Measurements from ENCODE around the gene PTPRB.
A peak's percentile ranks its signal among the peaks of the same experiment; 100 is the strongest.

The PTPRB gene

DNA sequence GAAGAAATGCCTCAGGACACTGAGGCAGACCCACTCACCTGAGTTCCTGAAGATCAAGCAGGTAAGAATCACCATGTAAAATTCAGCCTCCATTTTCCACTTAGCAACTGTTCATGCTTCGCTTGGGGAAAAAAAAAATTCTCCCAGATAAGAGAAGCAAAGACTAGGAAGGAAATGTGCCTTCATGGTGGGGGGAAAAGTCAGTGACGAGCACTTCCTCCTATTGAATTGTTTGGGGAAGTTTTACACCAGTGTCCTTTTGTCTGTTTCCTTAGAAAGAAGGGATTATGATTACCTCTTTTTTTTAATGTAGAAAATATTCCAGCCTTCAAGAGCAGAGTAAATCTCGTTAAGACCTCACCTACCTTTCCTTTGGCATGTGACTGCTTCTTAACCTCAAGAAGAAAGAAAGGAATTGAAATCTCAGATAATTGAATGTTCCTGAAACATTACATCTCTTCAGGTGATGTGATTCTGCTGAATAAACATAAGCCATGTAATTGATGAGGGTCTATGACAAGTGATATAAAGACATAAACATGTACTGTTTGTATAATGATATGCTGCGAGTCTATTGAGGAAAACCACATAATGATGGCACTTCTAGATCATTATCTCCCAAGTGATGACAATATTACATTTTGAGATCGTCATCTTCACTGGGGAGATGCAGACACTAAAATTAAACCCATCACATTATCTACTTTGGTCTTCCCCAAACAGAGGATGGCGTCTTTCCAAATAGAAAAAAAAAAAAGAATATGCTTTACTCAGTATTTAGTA, at the start of gene PTPRB:
PTPRB (minus strand) TSS at position 127 of the 783 bp plus-strand sequence; CDS start at position 93, 34 bp downstream.
- peak; percentile 41 for DNase-seq

DNA sequence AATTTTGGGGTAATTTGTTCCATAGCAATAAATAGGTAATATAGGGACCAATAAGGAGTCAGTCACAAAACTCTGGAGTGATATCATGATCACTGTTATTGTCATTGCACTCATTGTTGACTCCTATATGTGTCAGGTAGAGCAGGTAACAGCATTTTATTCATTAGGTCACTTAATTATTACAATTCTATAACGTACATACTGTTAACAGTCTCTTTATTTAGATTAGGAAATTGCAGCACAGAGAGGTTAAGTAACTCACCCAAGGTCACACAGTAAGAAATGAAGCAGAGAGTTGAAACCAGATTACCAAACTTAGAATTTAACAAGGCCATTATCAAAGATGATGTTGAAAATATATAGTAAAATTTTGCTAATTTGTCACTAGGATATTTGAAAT, 49.7 kb upstream of the PTPRB start:
- no peak for DNase-seq

DNA sequence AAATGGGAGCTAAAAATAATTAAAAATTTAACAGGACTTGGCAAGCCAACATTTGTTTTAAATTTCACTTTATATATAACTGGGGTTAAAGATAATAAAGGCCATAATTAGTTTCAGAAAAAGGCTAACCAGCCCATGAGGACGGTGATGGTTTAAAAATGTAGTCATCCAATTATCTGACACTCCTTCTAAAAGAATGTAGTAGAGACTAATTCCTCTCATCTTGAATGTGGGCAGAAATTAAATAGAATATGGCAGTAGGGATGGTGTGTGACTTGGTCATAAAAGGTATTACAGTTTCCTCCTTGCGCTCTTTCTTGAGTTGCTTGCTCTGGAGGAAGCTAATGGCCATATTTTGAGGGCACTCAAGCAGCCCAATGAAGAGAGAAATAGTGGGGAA, 49.1 kb upstream of the PTPRB start:
- no peak for DNase-seq

DNA sequence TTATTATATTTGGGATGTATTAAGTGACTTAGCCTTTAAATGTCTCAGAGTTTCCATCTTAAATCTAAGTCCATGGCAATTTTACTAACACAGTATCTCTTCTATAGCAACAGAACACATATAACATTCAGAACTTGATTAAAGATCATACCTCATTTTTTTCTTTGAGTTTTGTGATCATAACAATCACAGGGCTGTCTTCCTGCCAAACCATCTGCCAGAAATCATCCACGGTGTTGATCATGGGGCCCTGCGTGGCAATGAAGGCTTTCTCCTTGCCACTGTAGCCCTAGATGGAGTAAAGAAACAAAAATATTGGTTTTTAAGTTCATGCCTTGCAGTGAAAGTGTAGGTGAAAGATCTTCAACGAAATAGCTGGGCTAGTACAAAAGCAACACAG, 46.7 kb upstream of the PTPRB start:
- no peak for DNase-seq

DNA sequence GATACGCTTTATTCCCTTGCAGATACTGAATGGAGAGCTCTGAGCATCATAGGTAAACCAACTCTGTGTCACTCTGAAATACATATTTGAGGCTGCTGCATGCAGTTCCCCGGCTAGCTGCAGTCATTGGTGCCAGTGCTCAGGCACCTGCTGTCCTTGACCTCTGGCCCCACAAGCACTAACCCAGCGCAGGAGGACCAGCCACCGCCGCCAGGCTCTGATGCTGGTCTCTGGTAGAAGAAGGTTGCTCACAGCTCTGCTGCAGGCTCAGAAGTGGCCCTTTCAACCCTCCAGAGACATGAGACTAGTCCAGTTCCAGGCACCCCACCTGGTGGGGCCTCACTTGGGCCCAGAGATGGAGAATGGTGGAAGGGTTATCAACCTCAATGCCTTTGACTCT, 34.5 kb upstream of the PTPRB start:
- peak; percentile 29 for DNase-seq

DNA sequence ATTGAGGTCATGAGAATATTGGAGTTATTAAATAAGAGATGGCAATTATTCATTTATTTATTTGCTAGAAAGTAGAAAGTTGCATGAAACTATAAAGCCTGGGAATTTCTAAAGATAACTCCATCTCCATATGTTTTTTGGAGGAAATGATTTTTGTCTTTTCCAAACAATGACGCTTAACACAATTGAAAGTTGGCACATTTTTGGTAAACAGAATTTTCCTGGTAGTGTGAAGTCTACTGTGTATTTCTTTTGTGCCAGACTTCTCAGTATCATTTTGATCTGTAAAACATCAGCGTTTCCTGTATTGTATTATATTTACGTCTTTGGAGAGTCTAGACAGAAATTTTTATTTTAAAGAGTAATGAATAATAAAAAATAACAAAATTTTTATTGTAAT, 33.7 kb upstream of the PTPRB start:
- no peak for DNase-seq

DNA sequence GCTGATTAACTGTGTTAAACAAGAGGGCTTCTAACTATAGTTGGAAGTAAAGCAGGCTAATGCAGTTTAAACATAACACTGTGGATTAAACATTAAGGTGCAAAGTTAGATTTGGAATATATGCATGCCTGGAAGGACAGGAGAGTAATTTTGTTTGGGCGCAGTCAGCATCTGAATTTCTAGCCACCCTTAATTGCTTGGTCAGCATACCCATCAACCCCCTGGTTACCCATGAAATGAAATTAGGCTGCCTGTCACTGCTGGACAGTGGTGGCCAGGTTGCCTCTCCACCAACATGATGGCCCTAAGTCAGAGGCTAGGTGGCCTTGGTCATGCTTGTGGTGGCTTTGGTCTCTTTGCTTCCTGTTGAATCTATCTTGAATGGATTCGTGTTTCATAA, 30.0 kb upstream of the PTPRB start:
- no peak for DNase-seq

DNA sequence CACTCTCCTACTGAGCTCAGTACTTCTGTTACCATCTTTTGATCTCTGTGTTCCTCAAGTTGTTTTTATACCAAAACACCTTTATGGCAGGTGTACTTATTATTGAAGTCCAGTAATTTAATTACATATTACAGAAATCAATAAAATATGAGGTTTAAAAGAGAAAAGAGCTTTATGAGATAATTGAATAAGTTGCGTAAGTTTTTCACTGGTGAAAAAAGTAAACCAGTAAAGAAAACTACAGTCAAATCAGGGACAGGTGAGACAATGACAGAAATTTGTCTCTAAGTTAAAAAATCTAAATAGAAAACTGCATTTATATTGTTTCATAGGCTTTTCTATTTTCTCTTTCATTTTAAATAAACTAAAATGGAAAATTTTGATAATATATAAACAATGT, 29.1 kb upstream of the PTPRB start:
- no peak for DNase-seq

DNA sequence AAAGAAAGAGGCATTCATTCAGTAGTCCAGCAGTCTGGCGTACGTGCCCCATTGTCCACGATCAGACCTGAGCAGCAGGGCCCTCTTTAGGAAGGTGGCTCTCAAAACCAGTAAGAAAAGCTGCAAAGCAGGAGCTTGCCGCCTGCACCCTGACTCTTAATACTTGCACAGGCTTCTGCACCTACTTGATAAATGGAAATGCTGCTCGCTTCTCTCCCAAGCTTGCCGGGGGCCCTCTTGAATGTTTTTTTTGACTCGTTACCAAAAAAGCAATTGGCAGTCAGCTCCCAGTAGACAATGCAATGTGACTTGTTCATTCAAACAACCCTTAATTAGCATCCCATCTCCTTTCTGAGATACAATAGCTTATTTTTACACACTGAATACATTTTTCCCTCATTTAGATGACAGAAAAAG, 27.2 kb upstream of the PTPRB start:
- peak; percentile 64 for DNase-seq

DNA sequence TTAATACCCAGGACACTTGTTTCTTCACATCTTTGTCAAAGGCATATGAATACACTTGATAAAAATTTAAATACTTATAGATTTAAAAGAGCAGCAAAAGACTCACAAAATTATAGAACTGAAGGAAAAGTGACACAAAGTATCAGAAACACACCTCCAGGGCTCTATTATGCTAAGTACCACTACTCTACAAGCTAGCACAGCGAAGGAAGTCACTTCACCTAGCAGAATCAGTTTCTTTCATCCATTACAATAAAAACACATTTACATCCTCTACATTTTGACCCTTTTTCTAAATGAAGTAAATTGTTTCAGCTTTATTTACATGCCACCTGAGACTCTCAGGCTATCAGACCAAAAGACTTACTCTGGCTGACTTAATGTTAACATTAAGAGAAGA, 26.6 kb upstream of the PTPRB start:
- peak; percentile 2 for DNase-seq

DNA sequence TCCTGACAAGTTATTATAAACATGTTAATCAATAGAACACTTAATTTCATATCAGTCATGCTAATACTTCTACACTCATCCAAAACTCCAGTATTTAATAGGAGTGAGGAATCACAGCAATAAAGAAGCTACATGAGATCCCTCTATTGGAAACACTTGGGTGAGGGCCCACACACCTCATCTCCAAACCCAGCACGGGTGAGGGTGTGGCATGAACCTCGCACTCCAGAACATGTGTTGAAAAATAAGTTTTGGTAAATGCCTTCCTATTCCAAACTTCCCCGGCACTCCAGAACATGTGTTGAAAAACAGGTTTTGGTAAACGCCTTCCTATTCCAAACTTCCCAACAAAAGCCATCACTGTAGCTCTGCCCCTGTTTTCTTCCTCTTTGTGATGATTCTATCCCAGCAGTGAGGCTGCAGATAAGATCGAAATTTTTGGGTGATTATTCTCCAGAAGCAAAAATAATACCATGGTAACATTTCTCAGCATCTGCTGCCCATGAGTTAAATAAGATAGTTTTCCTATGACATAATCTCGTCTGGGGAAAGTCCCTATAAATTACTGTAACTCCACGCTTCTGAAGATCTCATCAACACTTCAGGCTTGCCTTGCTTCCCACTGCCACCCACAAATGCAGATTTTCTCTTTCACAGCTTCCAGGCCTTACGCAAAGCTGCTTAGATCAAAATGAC, 24.4 kb upstream of the PTPRB start:
- DNase-seq = no peak

DNA sequence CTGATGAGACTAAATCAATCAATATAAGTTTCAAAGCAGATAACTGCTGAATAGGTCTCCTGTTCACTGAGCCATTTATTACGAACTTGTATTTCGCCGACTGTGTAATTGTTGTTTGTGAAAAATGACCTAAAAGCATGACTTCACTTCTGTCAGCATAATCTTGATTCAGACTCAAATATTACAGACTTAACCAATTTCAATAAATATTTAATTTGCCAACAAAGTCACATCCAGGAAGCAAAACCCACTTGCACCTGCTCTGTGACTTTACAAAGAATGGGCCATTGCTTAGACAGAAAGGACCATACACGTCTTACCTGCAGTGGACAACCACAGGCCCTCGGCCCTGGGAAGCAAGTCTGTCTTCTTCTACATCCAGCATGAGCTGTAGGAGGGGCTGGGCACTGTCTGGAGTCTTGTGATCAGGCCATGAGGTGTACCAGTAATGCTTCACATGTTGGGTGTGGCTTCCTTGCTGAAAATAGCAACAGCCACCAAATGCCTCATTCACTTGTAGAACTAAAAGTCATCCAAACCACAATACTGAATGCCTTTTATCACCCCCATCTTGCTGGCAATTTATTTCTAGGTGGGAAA, 23.5 kb upstream of the PTPRB start:
- DNase-seq = no peak

DNA sequence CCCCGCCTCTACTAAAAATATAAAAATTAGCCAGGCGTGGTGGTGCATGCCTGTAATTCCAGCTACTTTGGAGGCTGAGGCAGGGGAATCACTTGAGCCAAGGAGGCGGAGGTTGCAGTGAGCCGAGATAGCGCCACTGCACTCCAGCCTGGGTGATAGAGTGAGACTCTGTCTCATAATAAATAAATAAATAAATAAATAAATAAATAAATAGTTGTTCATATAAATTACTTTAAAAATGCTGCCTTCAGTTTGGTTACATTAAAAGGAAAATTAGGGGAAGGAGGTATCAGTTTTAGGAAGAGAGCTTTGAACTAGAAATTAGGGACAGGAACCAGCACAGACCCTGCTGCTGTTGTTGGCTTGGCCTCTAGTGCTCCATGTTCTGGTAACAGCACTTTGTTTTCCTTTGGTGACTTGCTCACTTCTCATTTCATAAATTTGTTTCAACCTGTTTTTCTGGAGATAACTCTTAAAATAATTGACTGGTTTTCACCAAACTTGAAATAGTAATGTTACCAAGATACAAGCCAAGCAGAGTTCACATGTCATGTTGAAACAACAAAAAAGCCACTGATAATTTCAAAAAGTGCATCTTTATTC, 22.9 kb upstream of the PTPRB start:
- DNase-seq = no peak

DNA sequence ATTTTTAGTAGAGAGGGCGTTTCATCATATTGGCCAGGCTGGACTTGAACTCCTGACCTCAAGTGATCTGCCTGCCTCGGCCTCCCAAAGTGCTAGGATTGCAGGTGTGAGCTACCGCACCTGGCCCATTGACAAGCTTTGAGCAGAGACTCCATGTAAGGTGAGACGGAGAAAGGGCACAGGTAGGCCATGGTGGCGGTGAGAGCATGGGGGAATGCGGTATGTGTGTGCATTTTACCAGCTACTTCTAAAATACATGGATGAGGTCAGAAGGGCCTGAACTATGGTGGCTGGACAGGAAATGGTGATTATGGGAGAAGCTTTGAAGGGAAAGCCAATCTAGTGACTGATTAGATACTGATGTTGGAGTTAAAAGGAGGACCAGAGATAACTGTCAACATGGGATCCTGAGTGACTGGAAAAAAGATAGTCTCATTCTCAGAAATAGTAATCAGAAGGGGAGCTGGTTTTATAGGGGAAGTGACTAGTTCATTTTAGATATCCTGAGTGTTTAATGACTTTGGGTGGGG, 21.9 kb upstream of the PTPRB start:
- DNase-seq = no peak

DNA sequence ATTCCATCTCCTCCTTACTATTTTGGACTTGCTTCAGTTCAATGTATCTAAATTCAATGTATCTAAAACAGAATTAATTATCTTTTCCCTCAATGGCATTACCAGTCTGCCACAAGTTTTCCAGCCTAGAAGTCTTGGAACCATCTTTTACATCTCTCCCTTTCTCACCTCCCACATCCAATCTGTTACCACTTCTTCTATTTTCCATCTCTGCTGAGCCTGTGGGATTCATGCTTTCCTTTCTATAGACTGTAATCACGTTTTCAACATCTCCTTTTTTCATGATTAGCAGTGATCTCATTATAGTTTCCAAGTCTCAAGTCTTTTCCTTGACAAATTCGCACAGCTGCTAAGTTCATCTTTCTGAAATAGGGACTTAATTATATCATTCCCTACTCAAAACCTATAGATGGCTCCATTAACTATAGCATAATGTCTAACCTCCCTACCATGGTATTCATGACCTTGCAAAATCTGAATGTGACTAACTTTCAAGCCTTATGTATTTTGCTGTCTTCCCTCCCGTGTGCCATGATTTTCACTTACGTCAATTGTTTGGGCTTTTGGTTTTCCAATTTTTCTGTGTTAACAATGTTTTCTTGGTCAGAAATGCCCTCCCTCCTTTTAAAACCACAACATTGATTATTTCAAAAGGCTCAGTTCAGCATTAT, 20.5 kb upstream of the PTPRB start:
- DNase-seq = no peak

DNA sequence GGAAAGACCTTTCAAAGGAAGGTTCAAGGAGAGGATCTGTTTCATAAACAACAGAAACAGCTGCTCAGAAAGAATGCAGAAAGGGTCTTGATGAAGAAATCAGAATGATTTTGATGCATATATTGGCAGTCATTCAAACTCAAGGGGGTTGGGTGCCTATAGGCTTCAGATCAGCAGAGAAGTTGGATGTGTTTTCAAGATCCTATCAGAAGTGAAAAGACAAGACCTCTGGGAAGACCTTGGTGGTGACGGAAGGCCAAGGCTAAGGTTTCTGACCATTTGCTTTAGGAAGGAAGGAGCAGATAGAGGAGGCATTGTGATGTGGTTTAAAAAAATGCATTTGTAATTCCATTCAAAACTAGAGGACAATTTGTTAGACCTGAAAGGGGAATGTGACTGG, 15.2 kb upstream of the PTPRB start:
- DNase-seq = no peak

DNA sequence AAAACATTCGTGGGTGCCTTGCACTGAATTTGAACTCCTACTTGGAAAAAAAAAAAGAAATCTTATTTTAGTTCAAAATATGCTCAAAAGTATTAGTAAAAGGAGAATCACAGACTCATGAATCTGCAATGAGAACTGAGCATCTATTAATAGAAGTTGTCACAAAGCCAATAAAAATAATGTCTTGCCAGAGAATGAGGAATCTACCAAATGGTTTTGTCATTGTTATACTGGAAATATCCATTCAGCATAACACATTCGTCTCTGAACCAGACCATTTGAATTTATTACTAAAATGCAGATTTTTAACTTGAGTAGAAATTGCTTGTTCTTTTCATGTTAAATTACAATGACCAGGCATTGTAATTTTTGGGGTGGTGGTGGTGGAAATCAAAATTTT, 11.6 kb upstream of the PTPRB start:
- no peak for DNase-seq

DNA sequence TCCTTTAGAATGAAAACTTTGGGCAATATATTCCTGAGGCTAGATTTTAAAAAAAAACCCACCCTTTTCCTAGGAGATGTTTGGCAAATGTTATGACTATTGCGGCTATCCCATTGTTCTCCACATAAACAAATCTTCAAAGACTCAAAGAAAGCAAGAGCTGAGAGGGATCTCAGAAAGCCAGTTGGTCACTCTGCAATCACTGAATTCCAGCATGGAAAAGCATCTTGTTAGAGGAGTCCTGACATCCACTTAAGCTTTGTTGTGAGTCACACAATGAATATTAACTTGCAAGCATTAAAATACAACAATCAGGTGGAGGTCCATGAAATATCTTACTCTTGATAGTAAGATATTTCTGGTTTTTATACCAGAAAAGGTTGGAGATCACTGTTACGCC, 11.0 kb upstream of the PTPRB start:
- no peak for DNase-seq

DNA sequence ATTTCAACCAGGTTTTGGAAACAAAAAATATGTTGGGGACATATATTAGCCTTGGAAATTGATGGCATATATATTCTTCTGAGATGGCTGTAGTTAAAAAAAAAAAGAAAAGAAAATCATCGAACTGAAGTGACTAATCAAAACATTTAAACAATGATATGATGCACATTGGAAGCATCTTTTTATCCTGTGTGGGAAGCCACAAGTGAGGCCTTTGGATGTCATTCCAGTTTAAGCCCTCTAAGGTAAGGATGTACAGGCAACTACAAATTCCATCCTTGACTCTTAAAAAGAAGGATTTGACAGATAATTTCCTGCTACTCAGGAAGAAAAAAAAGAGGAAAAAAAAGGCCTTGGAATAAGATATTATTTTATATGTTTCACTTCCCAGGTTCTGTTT, 9.6 kb upstream of the PTPRB start:
- no peak for DNase-seq

DNA sequence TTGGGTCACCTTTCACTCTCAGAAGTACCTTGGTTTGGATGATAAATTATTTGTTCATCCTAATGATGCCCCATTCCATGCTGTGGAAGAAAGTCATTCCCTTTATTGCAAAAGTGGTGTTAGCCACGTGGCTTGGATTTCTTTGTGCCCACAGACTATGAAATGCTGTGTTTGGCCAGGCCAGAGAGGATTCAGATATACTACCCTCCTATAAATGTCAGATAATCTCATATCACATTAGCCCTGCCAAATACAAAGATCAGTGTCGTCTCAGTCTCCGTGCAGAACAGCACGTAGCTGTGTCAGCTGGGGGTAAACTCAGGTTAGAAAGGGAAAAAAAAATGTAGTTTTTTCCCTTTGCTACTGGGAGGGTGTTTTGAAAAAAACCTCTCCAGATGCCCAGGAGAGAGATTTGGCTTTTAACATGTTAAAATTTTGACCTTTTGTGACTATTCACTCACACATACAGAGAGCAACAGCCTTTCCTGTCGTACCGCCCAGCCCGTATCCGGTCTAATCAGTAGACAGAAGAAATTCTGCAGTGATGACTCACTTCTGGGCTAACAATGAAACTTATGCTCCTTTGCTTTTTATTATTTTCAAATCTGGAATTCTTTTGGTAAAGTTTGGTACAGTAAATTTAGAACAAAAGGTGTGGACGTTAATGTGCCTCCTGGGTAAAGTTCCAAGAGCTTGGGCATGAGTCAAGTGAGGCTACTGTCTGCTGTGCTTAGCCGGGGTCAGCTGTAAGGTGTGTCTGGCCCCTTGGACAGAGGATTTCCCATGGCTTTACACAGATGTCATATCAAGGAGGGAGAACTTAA, 8.5 kb upstream of the PTPRB start:
- DNase-seq = no peak

DNA sequence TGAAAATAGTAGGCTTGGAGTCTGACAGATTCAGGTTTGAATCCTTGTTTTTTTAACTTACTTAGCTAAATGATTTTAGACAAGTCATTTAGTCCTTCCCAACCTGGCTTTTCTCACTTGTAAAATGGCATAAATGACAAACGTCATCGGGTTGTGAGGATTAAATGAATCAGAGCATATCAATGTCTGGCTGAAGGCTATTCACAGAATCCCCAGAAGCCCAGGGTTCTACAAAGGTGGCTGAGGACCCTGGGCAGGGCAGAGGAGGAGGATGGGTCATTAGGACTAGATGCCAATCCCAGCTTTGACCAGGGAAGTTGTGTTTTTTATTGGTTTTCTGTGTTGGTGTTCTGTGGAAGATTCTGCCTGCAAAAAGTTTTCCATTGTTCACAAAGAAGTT, 7.6 kb upstream of the PTPRB start:
- no peak for DNase-seq

DNA sequence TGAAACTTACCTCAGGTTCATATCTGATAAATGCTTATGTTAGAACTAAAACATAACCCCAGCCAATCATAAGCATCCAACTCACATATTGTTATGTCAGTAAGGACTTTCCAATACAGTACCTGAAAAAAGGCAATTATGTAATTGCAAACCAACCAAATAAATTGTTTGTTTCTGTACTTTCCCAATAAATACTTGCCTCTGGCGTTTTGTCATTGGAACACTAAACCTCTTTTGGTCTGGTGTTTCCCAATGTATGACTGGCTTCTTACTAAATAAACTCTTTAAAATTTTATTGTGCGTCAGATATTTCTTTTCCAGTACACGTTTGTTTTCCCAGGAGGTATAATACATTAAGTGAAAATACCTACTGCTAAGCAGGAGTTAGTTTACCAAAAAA, 6.7 kb upstream of the PTPRB start:
- no peak for DNase-seq

Data from NCI-H1436 (cell line).